Smooth muscle cell of the coronary artery (primary cell): ENCODE data around the gene CCDC66. TPM values are rescaled to one million over a fixed set of nuclear protein-coding genes. Genes with fewer than 3 reads are reported as not detected.

ENCODE experiments used
- total RNA-seq: library from RNA; depleted of rRNA; stranded (reverse); fragments of >200 nt; gene quantifications from 2 replicates; pipeline ENCODE4 v1.2.3, GENCODE V29; 2014; ENCODE audit warnings: low replicate concordance

Gene CCDC66
- 14.1 and 18.8 TPM in 2 replicates for total RNA-seq

DNA sequence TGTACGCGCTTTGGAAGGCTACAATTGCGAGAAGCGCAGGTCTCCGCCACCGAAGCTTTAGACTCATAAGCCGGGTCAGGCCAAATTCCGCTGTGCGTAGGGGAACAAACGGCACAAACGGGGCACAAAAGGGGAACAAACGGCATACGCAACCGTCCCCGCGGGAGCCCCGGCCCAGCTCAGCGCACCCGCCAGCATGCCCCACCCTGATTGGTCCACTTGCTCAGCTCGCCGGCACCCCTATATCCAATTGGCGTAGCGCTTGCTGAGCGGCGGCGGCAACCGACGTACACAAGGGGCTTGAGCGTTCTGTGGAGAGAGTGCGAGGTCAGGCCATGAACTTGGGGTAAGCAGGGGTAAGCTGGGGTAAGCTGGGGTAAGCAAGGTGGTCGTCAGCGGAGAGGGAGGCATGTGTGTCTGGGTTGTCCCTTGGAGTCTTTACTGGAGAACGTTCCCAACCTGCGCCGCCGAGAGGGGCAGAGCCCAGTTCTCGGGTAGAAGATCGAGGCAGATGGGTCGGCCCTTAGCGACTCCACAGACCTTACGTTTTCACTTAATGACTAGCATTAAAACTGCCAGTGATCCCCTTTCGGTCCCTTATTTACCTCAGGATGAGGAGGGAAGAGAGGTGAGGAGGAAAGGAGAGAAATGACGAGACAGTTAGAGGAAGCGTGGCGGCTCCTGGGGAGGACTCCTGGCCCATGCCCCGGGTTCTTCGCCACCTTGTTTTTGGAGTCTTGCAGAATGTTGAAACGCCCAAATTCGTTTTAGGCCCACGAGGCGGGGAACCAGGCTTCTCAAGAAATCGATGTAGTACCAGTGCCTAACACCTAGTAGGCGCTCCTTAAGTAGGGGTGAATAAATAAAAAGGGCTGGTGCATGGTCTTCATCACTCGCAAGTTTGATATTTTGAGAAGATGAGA is at the start of gene CCDC66:
TSS of gene CCDC66 (plus strand) at position 268 of the 923 bp plus-strand sequence. CDS start at position 336, 68 bp downstream.

Other genes with a start within 250 kb of the CCDC66 start
- 0.47 TPM in 1 of 2 replicates, not detected in the other for gene ERC2, start 88.7 kb upstream of the CCDC66 start, total RNA-seq
- 54.2 and 64.2 TPM in 2 replicates for gene TASOR, start 126.1 kb downstream of the CCDC66 start, total RNA-seq
- gene ARHGEF3, start 244.8 kb downstream of the CCDC66 start, total RNA-seq: 23.4 and 40.4 TPM in 2 replicates